T-cell (primary cell): ENCODE data around the gene MRPS10. TPM values are rescaled to one million over a fixed set of nuclear protein-coding genes. Genes with fewer than 3 reads are reported as not detected.

Experiments
- ATAC-seq, 4 experiments: fragments of 200-7000 bp in 3 of 4; fragments of 150-1000 bp in 1 of 4; cut with Tn5 transposase; replicated peaks in 1 of 4; 1 replicate in 3 of 4; 2 replicates in 1 of 4; pipeline ENCODE4 v1.10.0; 2021; ENCODE audit warnings: moderate library complexity in 3 of 4, mild to moderate bottlenecking in 2 of 4, moderate number of reproducible peaks in 1 of 4
- CTCF ChIA-PET, 2 donors: fragments of 300-600 bp; sonication (Branson Sonifier 250); formaldehyde crosslinking; loops; one replicate each; lab custom pipeline; 2022; ENCODE audit warnings: antibody characterized with exemption in 2 of 2; lab: Charles Lee
- POLR2A ChIA-PET, 2 donors: fragments of 300-600 bp; sonication (Branson Sonifier 250); formaldehyde crosslinking; loops; one replicate each; lab custom pipeline; 2022; ENCODE audit warnings: antibody characterized with exemption in 2 of 2; lab: Charles Lee
- DNase-seq, 35 experiments: peaks; one replicate each; pipeline versions ENCODE4 v3.0.0 to v3.0.0-alpha.2; 2013 to 2023
- H3K27ac ChIP-seq: one replicate; pipeline ENCODE4 v1.5.1; 2013; ENCODE audit warnings: low read length
- H3K27me3 ChIP-seq, 2 experiments: replicated peaks in 1 of 2; 1 replicate in 1 of 2; 2 replicates in 1 of 2; pipeline versions ENCODE4 v1.6.1 to v1.7.0; 2013; ENCODE audit warnings: low read length in 1 of 2, mixed read lengths in 1 of 2; ENCODE audit not compliant: control insufficient read depth in 2 of 2, insufficient read depth in 2 of 2; ENCODE audit errors: extremely low read depth in 1 of 2
- H3K36me3 ChIP-seq, 2 donors: 1 replicate in 1 of 2; 2 replicates in 1 of 2; pipeline versions ENCODE4 v1.6.1 to v1.7.0; 2013; ENCODE audit warnings: low read length in 1 of 2; ENCODE audit not compliant: control insufficient read depth in 2 of 2, insufficient read depth in 1 of 2; ENCODE audit errors: extremely low read depth in 1 of 2
- H3K4me1 ChIP-seq, 2 experiments: 1 replicate in 1 of 2; 2 replicates in 1 of 2; pipeline versions ENCODE4 v1.6.1 to v1.7.0; 2013; ENCODE audit warnings: low read length in 2 of 2, mixed read lengths in 1 of 2; ENCODE audit not compliant: insufficient read depth in 2 of 2, control insufficient read depth in 1 of 2; ENCODE audit errors: extremely low read depth in 1 of 2
- H3K4me3 ChIP-seq, 2 donors: 1 replicate in 1 of 2; 2 replicates in 1 of 2; pipeline versions ENCODE4 v1.5.1 to v1.7.0; 2013; ENCODE audit warnings: mild to moderate bottlenecking in 2 of 2, low read length in 1 of 2, moderate library complexity in 1 of 2; ENCODE audit not compliant: control insufficient read depth in 1 of 2; ENCODE audit errors: extremely low read depth in 1 of 2
- H3K9me3 ChIP-seq: 2 replicates; pipeline ENCODE4 v1.7.0; 2013
- H3K27ac Mint-ChIP-seq, 2 donors: one replicate each; pipeline ENCODE4 v1.8.0; 2020 to 2021; ENCODE audit warnings: mild to moderate bottlenecking in 2 of 2, mixed read lengths in 2 of 2
- H3K27me3 Mint-ChIP-seq, 2 donors: one replicate each; pipeline ENCODE4 v1.8.0; 2021 to 2022; ENCODE audit warnings: mixed read lengths in 2 of 2
- H3K36me3 Mint-ChIP-seq: one replicate; pipeline ENCODE4 v1.8.0; 2021; ENCODE audit warnings: mixed read lengths
- H3K4me1 Mint-ChIP-seq, 3 donors: one replicate each; pipeline ENCODE4 v1.8.0; 2020 to 2022; ENCODE audit warnings: mixed read lengths in 3 of 3, mild to moderate bottlenecking in 1 of 3
- H3K4me3 Mint-ChIP-seq, 3 donors: one replicate each; pipeline ENCODE4 v1.8.0; 2020 to 2022; ENCODE audit warnings: mild to moderate bottlenecking in 3 of 3, mixed read lengths in 3 of 3, moderate library complexity in 3 of 3
- H3K9me3 Mint-ChIP-seq, 3 donors: one replicate each; pipeline ENCODE4 v1.8.0; 2020 to 2022; ENCODE audit warnings: mixed read lengths in 3 of 3
- WGBS: methylation state at CpG from one replicate; pipeline ENCODE4 v1.1.5; 2013; ENCODE audit warnings: missing lambda C conversion rate; ENCODE audit not compliant: insufficient coverage; 5-methylcytosine and 5-hydroxymethylcytosine counted together
- total RNA-seq, 35 experiments: library from RNA in 6 of 35; stranded (reverse) in 6 of 35; fragments of 120-200 nt in 1 of 35; gene quantifications; one replicate each; pipeline versions ENCODE4 v1.2.1 to v1.2.4 and lab custom pipeline; 2013 to 2026

MRPS10 gene
- total RNA-seq, 5 donors from 2014 or later (not counting 1 experiment from before 2014, with no cell fraction given): 17.6 to 23.6 (median 20.5) TPM

DNA sequence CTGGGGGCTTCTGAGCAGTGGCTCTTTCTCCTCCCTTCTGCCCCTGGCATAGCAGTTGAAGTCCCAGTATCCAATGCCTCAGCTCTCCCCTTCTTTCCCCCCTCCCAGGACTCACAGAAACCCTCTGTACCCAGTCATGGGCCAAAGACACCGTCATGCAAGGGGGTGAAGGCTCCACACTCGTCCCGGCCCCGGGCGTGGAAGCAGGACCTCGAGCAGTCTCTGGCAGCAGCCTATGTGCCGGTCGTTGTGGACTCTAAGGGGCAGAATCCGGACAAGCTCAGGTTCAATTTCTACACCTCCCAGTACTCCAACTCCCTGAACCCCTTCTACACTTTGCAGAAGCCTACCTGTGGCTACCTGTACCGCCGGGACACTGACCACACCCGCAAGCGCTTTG is 54.8 kb downstream of the MRPS10 start:
- no peak overlapping the region for H3K27ac Mint-ChIP-seq
- no peak for DNase-seq
- WGBS: 85% methylated on average over 9 of the region's 13 CpGs
- Histone ChIP-seq H3K27ac (no peak overlapping the region), H3K4me3 (no peak overlapping the region), H3K9me3 (no peaks in the 10 kb centered on the region), H3K4me1 (no peaks in the 10 kb centered on the region), H3K27me3 (peaks cover 0 to 38% of the 10 kb centered on the region in 2 experiments), H3K36me3 (no peaks in the 10 kb centered on the region)
- H3K27me3 Mint-ChIP-seq: peaks cover 4 to 11% of the 10 kb centered on the region in 2 donors
- no peaks in the 10 kb centered on the region for H3K9me3 Mint-ChIP-seq
- ATAC-seq: no peak
- H3K36me3 Mint-ChIP-seq: no peaks in the 10 kb centered on the region
- no peak overlapping the region for H3K4me3 Mint-ChIP-seq
- CTCF ChIA-PET: no interaction called here
- peaks cover 0 to 7% (median 0%) of the 10 kb centered on the region in 3 donors for H3K4me1 Mint-ChIP-seq
- POLR2A ChIA-PET: no interaction called here

DNA sequence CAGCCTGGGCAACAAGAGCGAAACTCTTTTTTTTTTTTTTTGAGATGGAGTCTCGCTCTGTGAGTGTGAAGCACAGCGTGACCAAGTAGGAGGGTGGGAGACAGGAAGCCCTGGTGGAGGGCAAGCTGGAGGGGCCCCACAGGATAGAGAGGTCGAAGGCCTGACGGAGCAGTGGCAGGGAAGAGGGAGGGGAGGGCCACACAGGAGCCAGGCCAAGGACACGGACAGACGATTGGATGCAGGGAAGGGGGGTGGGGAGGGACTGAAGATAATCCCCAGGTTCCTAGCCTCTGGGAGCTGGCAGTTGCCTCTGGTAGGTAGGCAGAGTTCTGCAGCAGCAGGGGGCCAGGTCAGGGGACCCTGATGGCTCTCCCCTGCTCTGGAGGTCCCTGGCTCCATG is 55.3 kb downstream of the MRPS10 start:
- Mint-ChIP-seq H3K9me3 (no peaks in the 10 kb centered on the region), H3K27ac (no peak overlapping the region), H3K4me1 (peaks cover 0 to 7% (median 0%) of the 10 kb centered on the region in 3 donors), H3K4me3 (no peak overlapping the region), H3K36me3 (no peaks in the 10 kb centered on the region), H3K27me3 (peaks cover 4 to 11% of the 10 kb centered on the region in 2 donors)
- ATAC-seq (no peak), DNase-seq (no peak)
- ChIA-PET POLR2A (no interaction called here), CTCF (interaction anchor here in 1 of 2 donors (0.6 to 0.7 kb wide), 2 partner anchors 21 to 432 kb away, joined by 4 to 6 read pairs; no protein-coding TSS in a partner anchor)
- no peaks in the 10 kb centered on the region for H3K9me3 ChIP-seq
- no peaks in the 10 kb centered on the region for H3K36me3 ChIP-seq
- no peak overlapping the region for H3K27ac ChIP-seq
- peaks cover 0 to 38% of the 10 kb centered on the region in 2 experiments for H3K27me3 ChIP-seq
- H3K4me1 ChIP-seq: no peaks in the 10 kb centered on the region
- H3K4me3 ChIP-seq: no peak overlapping the region
- 39% methylated on average over 6 of the region's 7 CpGs for WGBS

DNA sequence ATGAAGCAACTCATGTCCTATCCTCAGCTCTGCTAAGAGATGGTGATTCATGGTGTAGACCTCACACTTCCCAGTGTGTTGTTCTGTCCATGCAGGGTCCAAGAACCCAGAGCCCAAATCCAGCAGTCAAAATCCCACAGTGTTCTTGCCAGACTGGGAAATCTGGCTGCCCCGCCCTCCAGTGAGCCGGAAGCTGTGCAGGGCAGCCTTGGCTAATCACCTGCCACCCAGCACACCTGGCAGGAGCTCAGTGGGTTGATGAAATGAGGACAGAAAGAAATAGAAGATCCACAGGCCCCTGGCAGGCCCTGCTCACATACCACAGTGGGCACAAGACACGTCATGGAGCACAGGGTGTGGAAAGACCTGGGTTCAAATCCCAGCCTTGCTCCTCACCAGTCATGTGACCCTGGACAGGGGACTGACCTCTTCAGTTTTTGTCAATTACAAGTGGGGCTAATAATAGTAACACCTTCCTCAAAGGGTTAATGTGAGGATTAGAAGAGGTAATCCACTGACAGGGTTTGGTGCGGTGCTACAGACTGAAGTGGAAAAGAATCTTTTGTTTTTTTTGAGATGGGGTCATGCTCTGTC is 58.1 kb downstream of the MRPS10 start:
- Mint-ChIP-seq H3K27ac (no peak overlapping the region), H3K4me3 (no peak overlapping the region), H3K27me3 (peaks cover 4 to 7% of the 10 kb centered on the region in 2 donors), H3K4me1 (no peaks in the 10 kb centered on the region), H3K9me3 (no peaks in the 10 kb centered on the region), H3K36me3 (no peaks in the 10 kb centered on the region)
- DNase-seq (no peak), ATAC-seq (no peak)
- H3K27me3 ChIP-seq: peaks cover 0 to 27% of the 10 kb centered on the region in 2 experiments
- ChIA-PET POLR2A (no interaction called here), CTCF (no interaction called here)
- no CpG with 5 or more reads among the region's 4 CpGs for WGBS
- H3K4me3 ChIP-seq: no peak overlapping the region
- no peaks in the 10 kb centered on the region for H3K4me1 ChIP-seq
- no peaks in the 10 kb centered on the region for H3K9me3 ChIP-seq
- no peaks in the 10 kb centered on the region for H3K36me3 ChIP-seq
- H3K27ac ChIP-seq: no peak overlapping the region

GRCh38 chr6:42158631-42159030 is 59.0 kb downstream of the MRPS10 start:
- H3K9me3 ChIP-seq: no peaks in the 10 kb centered on the region
- CTCF ChIA-PET: no interaction called here
- H3K4me1 ChIP-seq: no peaks in the 10 kb centered on the region
- H3K4me1 Mint-ChIP-seq: no peaks in the 10 kb centered on the region
- H3K27ac Mint-ChIP-seq: no peak overlapping the region
- H3K27ac ChIP-seq: no peak overlapping the region
- H3K27me3 ChIP-seq: peaks cover 0 to 29% of the 10 kb centered on the region in 2 experiments
- peaks cover 4 to 7% of the 10 kb centered on the region in 2 donors for H3K27me3 Mint-ChIP-seq
- no peak for ATAC-seq
- H3K4me3 Mint-ChIP-seq: no peak overlapping the region
- H3K9me3 Mint-ChIP-seq: no peaks in the 10 kb centered on the region
- DNase-seq: no peak
- H3K36me3 ChIP-seq: no peaks in the 10 kb centered on the region
- POLR2A ChIA-PET: no interaction called here
- H3K4me3 ChIP-seq: no peak overlapping the region
- H3K36me3 Mint-ChIP-seq: no peaks in the 10 kb centered on the region
- WGBS: 100% methylated on average over 1 of the region's 2 CpGs

DNA sequence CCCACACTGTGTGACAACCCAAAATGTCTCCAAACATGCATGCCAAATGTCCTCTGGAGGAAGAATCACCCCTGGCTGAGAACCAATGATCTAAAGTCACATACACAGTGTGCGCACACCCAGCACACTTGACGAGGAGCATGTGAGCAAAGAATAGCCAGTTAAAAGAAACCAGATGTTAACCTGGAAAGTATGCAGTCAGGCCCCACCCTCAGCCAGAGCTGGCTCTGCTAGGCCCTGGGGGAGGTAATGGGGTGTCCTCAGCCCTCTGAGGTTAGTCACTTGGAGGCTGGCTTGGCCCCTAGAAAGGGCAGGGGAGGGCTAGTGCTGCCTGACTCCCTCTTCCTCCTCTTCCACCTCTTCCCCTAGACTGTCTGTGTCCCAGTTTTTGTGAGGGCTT is 59.6 kb downstream of the MRPS10 start:
- no CpG with 5 or more reads among the region's 2 CpGs for WGBS
- Histone ChIP-seq H3K27ac (no peak overlapping the region), H3K27me3 (peaks cover 0 to 29% of the 10 kb centered on the region in 2 experiments), H3K9me3 (no peaks in the 10 kb centered on the region), H3K4me1 (no peaks in the 10 kb centered on the region), H3K36me3 (no peaks in the 10 kb centered on the region), H3K4me3 (no peak overlapping the region)
- no peak for DNase-seq
- CTCF ChIA-PET: no interaction called here
- Mint-ChIP-seq H3K9me3 (no peaks in the 10 kb centered on the region), H3K36me3 (no peaks in the 10 kb centered on the region), H3K4me1 (no peaks in the 10 kb centered on the region), H3K4me3 (no peak overlapping the region), H3K27me3 (peaks cover 4 to 7% of the 10 kb centered on the region in 2 donors), H3K27ac (no peak overlapping the region)
- POLR2A ChIA-PET: no interaction called here
- ATAC-seq: no peak

Other genes starting within 250 kb of the MRPS10 start
- 10 to 100 TPM; 46.0 to 55.5 (median 47.6) TPM for gene TAF8, start 167.3 kb downstream of the MRPS10 start, total RNA-seq
- gene C6orf132, start 75.2 kb downstream of the MRPS10 start, total RNA-seq: under 1 TPM in 4 of 5 donors, not detected in 1; 0.05 to 0.18 (median 0.08) TPM
- not detected for gene GUCA1A, start 44.5 kb downstream of the MRPS10 start, total RNA-seq
- gene GUCA1B, start 22.9 kb downstream of the MRPS10 start, total RNA-seq: 1 to 10 TPM; 1.3 to 5.3 (median 3.6) TPM
- 10 to 100 TPM; 20.5 to 52.2 (median 25.6) TPM for gene TRERF1, start 234.1 kb upstream of the MRPS10 start, total RNA-seq